Keratinocyte (primary cell): Measurements from ENCODE around the gene YLPM1. TPM values are rescaled to one million over a fixed set of nuclear protein-coding genes. Genes with fewer than 3 reads are reported as not detected.
A peak's percentile ranks its signal among the peaks of the same experiment; 100 is the strongest.

ENCODE experiments used
- DNase-seq: peaks from one replicate; pipeline ENCODE4 v3.0.0-alpha.2; 2011; ENCODE audit warnings: low read depth, missing footprints, low spot score
- FAIRE-seq: peaks from 2 replicates; lab custom pipeline; 2011; peaks lifted over from hg19 to GRCh38; lab: Jason Lieb, UNC
- H2AFZ ChIP-seq: 2 replicates; pipeline ENCODE4 v1.6.0; 2012; ENCODE audit warnings: low read length, control low read depth, inconsistent platforms; ENCODE audit not compliant: control insufficient read depth
- H3K27ac ChIP-seq: 2 replicates; pipeline ENCODE4 v1.5.1; 2011; ENCODE audit warnings: low read length; ENCODE audit not compliant: control insufficient read depth, insufficient read depth
- H3K27me3 ChIP-seq: 3 replicates; pipeline ENCODE4 v1.6.0; 2011; ENCODE audit warnings: low read length; ENCODE audit not compliant: control insufficient read depth, insufficient read depth; ENCODE audit errors: extremely low read depth
- H3K36me3 ChIP-seq, 2 experiments: 2 replicates in 1 of 2; 3 replicates in 1 of 2; pipeline ENCODE4 v1.5.1; 2011; ENCODE audit warnings: low read length in 2 of 2, mild to moderate bottlenecking in 1 of 2; ENCODE audit not compliant: control insufficient read depth in 2 of 2, insufficient read depth in 2 of 2; ENCODE audit errors: extremely low read depth in 1 of 2
- H3K4me1 ChIP-seq: 3 replicates; pipeline ENCODE4 v1.5.1; 2011; ENCODE audit warnings: low read length; ENCODE audit not compliant: control insufficient read depth, insufficient read depth; ENCODE audit errors: extremely low read depth
- H3K4me2 ChIP-seq: 3 replicates; pipeline ENCODE4 v1.6.0; 2011; ENCODE audit warnings: low read depth, low read length; ENCODE audit not compliant: control insufficient read depth, insufficient read depth; ENCODE audit errors: extremely low read depth
- H3K4me3 ChIP-seq, 3 experiments: fragments of 200-600 bp in 1 of 3; sonication (generic) in 1 of 3; 2 replicates in 2 of 3; 3 replicates in 1 of 3; pipeline ENCODE4 v1.5.1; 2011 to 2016; ENCODE audit warnings: low read length in 3 of 3, mild to moderate bottlenecking in 3 of 3, control low read depth in 2 of 3, inconsistent platforms in 1 of 3, low read depth in 1 of 3, mixed read lengths in 1 of 3, mixed run types in 1 of 3, moderate library complexity in 1 of 3; ENCODE audit not compliant: control insufficient read depth in 2 of 3, insufficient read depth in 2 of 3; ENCODE audit errors: extremely low read depth in 1 of 3
- H3K79me2 ChIP-seq: 2 replicates; pipeline ENCODE4 v1.6.0; 2012; ENCODE audit warnings: low read length; ENCODE audit not compliant: control insufficient read depth, insufficient read depth
- H3K9ac ChIP-seq: 3 replicates; pipeline ENCODE4 v1.6.0; 2011; ENCODE audit warnings: low read length; ENCODE audit not compliant: control insufficient read depth, insufficient read depth; ENCODE audit errors: extremely low read depth
- H3K9me1 ChIP-seq: 3 replicates; pipeline ENCODE4 v1.6.0; 2011; ENCODE audit warnings: low read length; ENCODE audit not compliant: control insufficient read depth, insufficient read depth; ENCODE audit errors: extremely low read depth
- H3K9me3 ChIP-seq: 2 replicates; pipeline ENCODE4 v1.5.1; 2012; ENCODE audit warnings: low read depth, low read length; ENCODE audit not compliant: control insufficient read depth
- H4K20me1 ChIP-seq: 3 replicates; pipeline ENCODE4 v1.6.0; 2011; ENCODE audit warnings: low read length; ENCODE audit not compliant: control insufficient read depth, insufficient read depth; ENCODE audit errors: extremely low read depth
- EZH2 ChIP-seq: IDR thresholded peaks from one replicate; pipeline ENCODE4 v1.6.1; 2012; ENCODE audit warnings: inconsistent platforms, mild to moderate bottlenecking, low read length, moderate library complexity
- dilution Hi-C: fragments of 300-500 bp; cut with MboI; formaldehyde crosslinking; loops from one replicate; pipeline ENCODE4 v1.7.0; 2020; ENCODE audit warnings: low sequenced_read_pairs; ENCODE audit not compliant: extremely low pct_ligation_motif_present
- polyA plus RNA-seq, 5 experiments: library from polyadenylated mRNA; depleted of rRNA in 3 of 5; stranded (reverse) in 3 of 5; stranded (forward) in 1 of 5; unstranded in 1 of 5; fragments of >200 nt; gene quantifications; 1 replicate in 1 of 5; 2 replicates in 3 of 5; 3 replicates in 1 of 5; pipeline versions ENCODE4 v1.2.1 to v1.2.3, GENCODE V29; 2011 to 2012; ENCODE audit warnings: missing spikeins in 2 of 5, low read depth in 1 of 5, low replicate concordance in 1 of 5
- TF ChIP-seq, protein P1 (sequence below), 3 experiments: IDR thresholded peaks in 1 of 3; conservative IDR thresholded peaks in 1 of 3; optimal IDR thresholded peaks in 1 of 3; 2 replicates in 2 of 3; 3 replicates in 1 of 3; pipeline versions ENCODE3 to v1.5.1; 2011; ENCODE audit warnings: low read length in 3 of 3, mild to moderate bottlenecking in 3 of 3, moderate library complexity in 2 of 3, control low read depth in 1 of 3, inconsistent platforms in 1 of 3; ENCODE audit not compliant: insufficient read depth in 2 of 3; ENCODE audit errors: extremely low read depth in 1 of 3

Gene YLPM1
- polyA plus RNA-seq, 1 donor (not counting 4 experiments of a cell fraction or from before 2014, with no cell fraction given): 10.0 TPM

DNA sequence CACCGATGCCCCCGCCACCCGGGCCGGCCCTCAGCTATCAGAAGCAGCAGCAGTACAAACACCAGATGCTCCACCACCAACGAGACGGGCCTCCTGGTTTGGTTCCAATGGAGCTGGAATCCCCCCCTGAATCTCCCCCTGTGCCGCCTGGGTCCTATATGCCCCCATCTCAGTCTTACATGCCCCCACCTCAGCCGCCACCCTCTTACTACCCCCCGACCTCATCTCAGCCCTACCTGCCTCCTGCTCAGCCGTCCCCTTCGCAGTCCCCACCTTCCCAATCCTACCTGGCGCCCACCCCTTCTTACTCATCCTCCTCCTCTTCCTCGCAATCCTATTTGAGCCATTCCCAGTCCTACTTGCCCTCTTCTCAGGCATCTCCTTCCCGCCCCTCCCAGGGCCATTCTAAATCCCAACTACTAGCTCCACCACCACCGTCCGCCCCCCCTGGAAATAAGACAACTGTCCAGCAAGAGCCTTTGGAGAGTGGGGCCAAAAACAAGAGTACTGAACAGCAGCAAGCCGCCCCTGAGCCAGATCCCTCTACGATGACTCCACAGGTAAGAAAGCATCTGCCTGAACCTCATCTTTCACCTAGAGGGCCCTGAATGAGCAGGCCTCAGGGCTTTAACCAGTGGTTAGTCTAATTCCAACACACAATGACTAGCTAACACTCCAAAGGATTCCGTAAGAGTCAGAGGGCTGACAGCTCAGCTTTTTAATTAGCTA, 851 bp downstream of the YLPM1 start:
- Histone ChIP-seq H3K36me3 (peaks cover 0 to 2% of the 10 kb centered on the region in 2 experiments), H3K9me3 (no peaks in the 10 kb centered on the region), H2AFZ (no peak overlapping the region), H3K4me3 (peak overlapping the region; percentile 73 to 95 (median 79)), H3K27me3 (no peaks in the 10 kb centered on the region), H4K20me1 (no peaks in the 10 kb centered on the region), H3K79me2 (peaks cover 53% of the 10 kb centered on the region), H3K4me2 (peak overlapping the region; percentile 80), H3K27ac (peak overlapping the region; percentile 83), H3K9ac (peak overlapping the region; percentile 90), H3K4me1 (peaks cover 10% of the 10 kb centered on the region), H3K9me1 (no peaks in the 10 kb centered on the region)
- FAIRE-seq (no peak), DNase-seq (no peak)
- dilution Hi-C loops: no loop called here
- TF ChIP-seq, protein P1, sequence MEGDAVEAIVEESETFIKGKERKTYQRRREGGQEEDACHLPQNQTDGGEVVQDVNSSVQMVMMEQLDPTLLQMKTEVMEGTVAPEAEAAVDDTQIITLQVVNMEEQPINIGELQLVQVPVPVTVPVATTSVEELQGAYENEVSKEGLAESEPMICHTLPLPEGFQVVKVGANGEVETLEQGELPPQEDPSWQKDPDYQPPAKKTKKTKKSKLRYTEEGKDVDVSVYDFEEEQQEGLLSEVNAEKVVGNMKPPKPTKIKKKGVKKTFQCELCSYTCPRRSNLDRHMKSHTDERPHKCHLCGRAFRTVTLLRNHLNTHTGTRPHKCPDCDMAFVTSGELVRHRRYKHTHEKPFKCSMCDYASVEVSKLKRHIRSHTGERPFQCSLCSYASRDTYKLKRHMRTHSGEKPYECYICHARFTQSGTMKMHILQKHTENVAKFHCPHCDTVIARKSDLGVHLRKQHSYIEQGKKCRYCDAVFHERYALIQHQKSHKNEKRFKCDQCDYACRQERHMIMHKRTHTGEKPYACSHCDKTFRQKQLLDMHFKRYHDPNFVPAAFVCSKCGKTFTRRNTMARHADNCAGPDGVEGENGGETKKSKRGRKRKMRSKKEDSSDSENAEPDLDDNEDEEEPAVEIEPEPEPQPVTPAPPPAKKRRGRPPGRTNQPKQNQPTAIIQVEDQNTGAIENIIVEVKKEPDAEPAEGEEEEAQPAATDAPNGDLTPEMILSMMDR (optimal IDR thresholded peaks at IDR 0.05 in 1 of 3, IDR thresholded peaks at IDR 0.05 in 1 of 3, conservative IDR thresholded peaks at IDR 0.05 in 1 of 3; ENCODE audit: extremely low read depth in 1 of 3, insufficient read depth in 2 of 3, low read length in 3 of 3): no peak
- TF ChIP-seq EZH2: no peak

DNA sequence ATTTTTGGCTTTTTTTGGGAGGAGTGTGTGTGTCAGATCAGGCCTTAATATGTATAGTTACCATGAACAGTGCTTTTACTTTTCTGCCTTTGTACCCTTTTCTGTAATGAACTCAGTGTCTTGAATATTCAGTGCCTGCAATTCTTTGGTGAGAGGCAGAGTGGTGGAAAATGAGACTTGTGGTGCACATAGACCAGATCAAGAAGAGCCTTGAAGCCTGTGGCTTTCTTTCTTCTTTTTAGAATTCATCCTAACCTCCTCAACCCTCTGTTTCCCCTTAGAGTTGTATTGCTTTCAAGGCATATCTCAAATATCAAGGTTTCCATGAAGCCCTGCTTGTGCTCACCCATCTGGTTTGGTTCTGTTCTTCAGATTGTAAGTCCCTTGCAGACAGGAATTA, 2.6 kb downstream of the YLPM1 start:
- Histone ChIP-seq H3K79me2 (peaks cover 66% of the 10 kb centered on the region), H3K4me2 (peak overlapping the region; percentile 80), H3K9me3 (no peaks in the 10 kb centered on the region), H3K9me1 (no peaks in the 10 kb centered on the region), H3K36me3 (peaks cover 0 to 2% of the 10 kb centered on the region in 2 experiments), H2AFZ (no peak overlapping the region), H3K4me1 (peaks cover 10% of the 10 kb centered on the region), H4K20me1 (no peaks in the 10 kb centered on the region), H3K4me3 (peak overlapping the region; percentile 73 to 95 (median 79)), H3K27me3 (no peaks in the 10 kb centered on the region), H3K27ac (no peak overlapping the region), H3K9ac (no peak overlapping the region)
- TF ChIP-seq, protein P1 (optimal IDR thresholded peaks at IDR 0.05 in 1 of 3, IDR thresholded peaks at IDR 0.05 in 1 of 3, conservative IDR thresholded peaks at IDR 0.05 in 1 of 3; ENCODE audit: extremely low read depth in 1 of 3, insufficient read depth in 2 of 3, low read length in 3 of 3): no peak
- TF ChIP-seq EZH2: no peak
- FAIRE-seq (no peak), DNase-seq (no peak)
- dilution Hi-C loops: no loop called here
